HG03280 (cell line): ENCODE results near the gene KLK10.

Source experiments
- ATAC-seq: cut with Tn5 transposase; IDR thresholded peaks from one replicate; pipeline ENCODE4 v1.9.1; 2021; ENCODE audit warnings: mild to moderate bottlenecking, moderate library complexity; ENCODE audit not compliant: unreplicated experiment

KLK10 gene

GRCh38 chr19:51019544-51019925, at the start of gene KLK10:
Gene KLK10 (minus strand): TSS chr19:51019709. CDS start chr19:51019130, 579 bp downstream.
- ATAC-seq = no peak

GRCh38 chr19:51066393-51067186, 47.1 kb upstream of the KLK10 start:
- no peak for ATAC-seq

- ATAC-seq = no peak
These were observed 45.9 kb upstream of the KLK10 start for GRCh38 chr19:51065221-51065960.

- ATAC-seq = no peak
These were observed 45.2 kb upstream of the KLK10 start, which contains the start of gene KLK13 for GRCh38 chr19:51064534-51065220. Gene KLK13 (minus strand): TSS chr19:51065092. CDS start chr19:51065067, 25 bp downstream.

GRCh38 chr19:51063664-51064063, 44.2 kb upstream of the KLK10 start:
- ATAC-seq = no peak

- ATAC-seq = no peak
These were observed 41.5 kb upstream of the KLK10 start for GRCh38 chr19:51060973-51061372.

GRCh38 chr19:51060336-51060735, 40.8 kb upstream of the KLK10 start:
- ATAC-seq = no peak

GRCh38 chr19:51059715-51060114, 40.2 kb upstream of the KLK10 start:
- no peak for ATAC-seq

GRCh38 chr19:51055866-51056265, 36.4 kb upstream of the KLK10 start:
- ATAC-seq = no peak

- no peak for ATAC-seq
These were observed 27.5 kb upstream of the KLK10 start for GRCh38 chr19:51047031-51047335.

GRCh38 chr19:51044327-51044726, 24.8 kb upstream of the KLK10 start:
- ATAC-seq = no peak

- no peak for ATAC-seq
These were observed 24.0 kb upstream of the KLK10 start for GRCh38 chr19:51043497-51043896.

- no peak for ATAC-seq
These were observed 20.6 kb upstream of the KLK10 start for GRCh38 chr19:51040151-51040550.

GRCh38 chr19:51036519-51036918, 17.0 kb upstream of the KLK10 start:
- ATAC-seq = no peak

GRCh38 chr19:51034704-51035103, 15.2 kb upstream of the KLK10 start, which contains the start of gene KLK12:
Gene KLK12 (minus strand): TSS chr19:51035002. CDS start chr19:51034621, 381 bp downstream.
- no peak for ATAC-seq

- ATAC-seq = no peak
These were observed 12.3 kb upstream of the KLK10 start for GRCh38 chr19:51031880-51032225.

GRCh38 chr19:51031220-51031879, 11.8 kb upstream of the KLK10 start:
- ATAC-seq = no peak

- ATAC-seq = no peak
These were observed 11.1 kb upstream of the KLK10 start for GRCh38 chr19:51030631-51031030.

GRCh38 chr19:51029718-51030117, 10.2 kb upstream of the KLK10 start:
- ATAC-seq = no peak

GRCh38 chr19:51027873-51028272, 8.4 kb upstream of the KLK10 start:
- ATAC-seq = no peak

GRCh38 chr19:51027126-51027806, 7.8 kb upstream of the KLK10 start:
- no peak for ATAC-seq
